Medulla oblongata (tissue), 1 donor: ENCODE data around the gene SYNC.
"Not testable (repeated sequence)": the region's sequence is repeated elsewhere in the genome, so short reads cannot be mapped to it uniquely, and the experiment has no call there.

Experiments
- DNase-seq: peaks from one replicate; pipeline ENCODE4 v3.0.0-alpha.2; 2015; ENCODE audit errors: extremely low spot score

The SYNC gene

GRCh38 chr1:32642292-32642827, 60.2 kb downstream of the SYNC start:
- DNase-seq: not testable (repeated sequence)

DNA sequence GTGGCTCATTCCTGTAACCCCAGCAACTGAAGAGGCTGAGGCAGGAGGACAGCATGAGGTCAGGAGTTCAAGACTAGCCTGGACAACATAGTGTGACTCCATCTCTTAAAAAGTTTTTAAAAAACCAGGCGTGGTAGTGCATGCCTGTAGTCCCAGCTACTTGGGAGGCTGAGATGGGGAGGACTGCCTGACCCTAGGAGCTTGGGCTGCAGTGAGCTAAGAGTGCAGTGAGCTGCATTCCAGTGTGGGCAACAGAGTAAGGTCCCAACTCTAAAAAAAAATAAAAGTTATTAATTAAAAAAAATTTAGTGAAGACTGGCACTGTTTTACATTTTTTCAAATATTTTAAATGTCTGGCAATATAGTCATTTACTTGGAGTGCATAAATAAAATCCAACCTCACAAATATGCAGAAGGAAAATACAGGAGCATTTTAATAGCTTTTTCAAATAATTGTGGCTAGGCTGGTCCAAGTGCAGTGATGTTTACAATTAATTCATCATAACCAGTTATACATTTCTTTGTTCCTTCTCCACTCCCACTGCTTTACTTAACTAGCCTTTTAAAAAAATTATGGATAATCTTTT, 63.0 kb downstream of the SYNC start:
- no peak for DNase-seq

- DNase-seq: no peak
Observed at GRCh38 chr1:32636914-32637645, 65.5 kb downstream of the SYNC start.

- DNase-seq: no peak
Observed at GRCh38 chr1:32635508-32636277, 66.9 kb downstream of the SYNC start.

DNA sequence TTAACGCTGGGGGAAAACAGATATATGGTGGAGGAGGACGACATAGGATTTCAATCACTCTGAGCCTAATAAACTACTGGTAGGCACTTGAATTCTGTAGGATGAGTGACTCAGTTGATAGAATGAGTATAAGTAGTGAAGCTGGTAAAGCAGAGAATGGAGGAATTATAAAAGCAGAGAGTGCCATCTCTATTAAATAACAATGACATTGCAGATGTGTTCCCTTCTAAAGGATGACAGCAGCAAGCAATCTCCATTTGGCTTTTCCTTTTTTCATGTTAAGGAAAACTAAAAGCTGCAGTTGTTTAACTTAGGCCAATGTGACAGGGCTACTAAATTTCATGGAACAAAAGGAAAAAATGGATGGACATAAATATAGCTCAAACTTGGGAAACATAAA, 69.7 kb downstream of the SYNC start:
- DNase-seq: no peak

DNA sequence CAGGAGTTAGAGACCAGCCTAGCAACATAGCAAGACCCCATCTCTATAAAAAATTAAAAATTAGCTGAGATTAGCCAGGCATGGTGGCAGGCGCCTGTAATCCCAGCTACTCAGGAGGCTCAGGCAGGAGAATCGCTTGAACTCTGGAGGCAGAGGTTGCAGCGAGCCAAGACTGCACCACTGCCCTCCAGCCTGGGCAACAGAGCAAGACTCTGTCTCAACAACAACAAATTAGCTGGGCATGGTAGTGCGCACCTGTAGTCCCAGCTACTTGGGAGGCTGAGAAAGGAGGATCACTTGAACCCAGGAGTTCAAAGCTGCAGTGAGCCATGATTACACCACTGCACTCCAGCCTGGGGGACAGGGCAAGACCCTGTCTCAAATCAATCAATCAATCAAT, 72.4 kb downstream of the SYNC start:
- not testable (repeated sequence) for DNase-seq
